Lower lobe of right lung (tissue), 2 donors: ENCODE measurements around the gene TWF2. TPM values are rescaled to one million over a fixed set of nuclear protein-coding genes. Genes with fewer than 3 reads are reported as not detected.

Experiments
- ATAC-seq, 2 donors: fragments of 200-7000 bp; cut with Tn5 transposase; one replicate each; pipeline ENCODE4 v1.9.1; 2020 to 2022; ENCODE audit warnings: mild to moderate bottlenecking in 2 of 2, moderate library complexity in 2 of 2
- DNase-seq: peaks from one replicate; pipeline ENCODE4 v3.0.0-alpha.2; 2020
- H3K27ac ChIP-seq: fragments of 200-600 bp; one replicate; pipeline ENCODE4 v1.8.0; 2022
- H3K27me3 ChIP-seq: fragments of 200-600 bp; one replicate; pipeline ENCODE4 v1.8.0; 2022; ENCODE audit warnings: low read depth
- H3K36me3 ChIP-seq: fragments of 200-600 bp; one replicate; pipeline ENCODE4 v1.8.0; 2022; ENCODE audit warnings: mild to moderate bottlenecking
- H3K4me1 ChIP-seq: fragments of 200-600 bp; one replicate; pipeline ENCODE4 v1.8.0; 2022
- H3K4me3 ChIP-seq: fragments of 200-600 bp; one replicate; pipeline ENCODE4 v1.8.0; 2022; ENCODE audit warnings: mild to moderate bottlenecking
- H3K9me3 ChIP-seq: fragments of 200-600 bp; one replicate; pipeline ENCODE4 v1.8.0; 2022
- CTCF ChIP-seq: fragments of 200-600 bp; IDR thresholded peaks from one replicate; pipeline ENCODE4 v1.8.0; 2022; ENCODE audit warnings: antibody characterized with exemption, mild to moderate bottlenecking
- intact Hi-C: fragments of 100-400 bp; cut with DNase I; formaldehyde crosslinking; loops from one replicate; pipeline ENCODE4 v1.11.0; 2022
- total RNA-seq: library from RNA; stranded (reverse); fragmentation: NEBNext Ultra II Directional; extraction: Animal tissue kit (Norgen Biotek cat#: 25700); gene quantifications from one replicate; pipeline ENCODE4 v1.2.1, GENCODE V29; 2021
- donor health status: DM: no; HTN: yes; CAD: no; lungs with severe emphysema.

Gene TWF2
- total RNA-seq, 1 donor from 2014 or later: 62.2 TPM

GRCh38 chr3:52228266-52228665 is 10.7 kb downstream of the TWF2 start:
- no peak for TF ChIP-seq CTCF
- intact Hi-C loops: no loop called here
- no peak for ATAC-seq

GRCh38 chr3:52227766-52228165 is 11.2 kb downstream of the TWF2 start:
- no peak for DNase-seq
- peaks cover 13% of the 10 kb centered on the region for H3K4me1 ChIP-seq
- H3K9me3 ChIP-seq: no peaks in the 10 kb centered on the region
- no peak overlapping the region for H3K27ac ChIP-seq
- no peak for TF ChIP-seq CTCF
- no peak for ATAC-seq
- H3K27me3 ChIP-seq: no peaks in the 10 kb centered on the region
- H3K4me3 ChIP-seq: no peak overlapping the region
- intact Hi-C loops: no loop called here
- peaks cover 53% of the 10 kb centered on the region for H3K36me3 ChIP-seq

More at GRCh38 chr3:52228266-52228665, 10.7 kb downstream of the TWF2 start:
- H3K4me1 ChIP-seq: peaks cover 13% of the 10 kb centered on the region
- H3K4me3 ChIP-seq: no peak overlapping the region
- no peaks in the 10 kb centered on the region for H3K9me3 ChIP-seq
- H3K36me3 ChIP-seq: peaks cover 58% of the 10 kb centered on the region
- no peak for DNase-seq
- H3K27me3 ChIP-seq: no peaks in the 10 kb centered on the region
- no peak overlapping the region for H3K27ac ChIP-seq

- DNase-seq: no peak
- Histone ChIP-seq H3K27me3 (no peaks in the 10 kb centered on the region), H3K27ac (no peak overlapping the region), H3K9me3 (no peaks in the 10 kb centered on the region), H3K4me3 (no peak overlapping the region), H3K4me1 (peaks cover 10% of the 10 kb centered on the region), H3K36me3 (peaks cover 47% of the 10 kb centered on the region)
- TF ChIP-seq CTCF: no peak
- intact Hi-C loops: no loop called here
- no peak for ATAC-seq
Observed at GRCh38 chr3:52227117-52227516, 11.8 kb downstream of the TWF2 start.

- TF ChIP-seq CTCF: no peak
- Histone ChIP-seq H3K27me3 (no peaks in the 10 kb centered on the region), H3K4me3 (no peak overlapping the region), H3K9me3 (no peaks in the 10 kb centered on the region), H3K4me1 (peaks cover 10% of the 10 kb centered on the region), H3K36me3 (peaks cover 39% of the 10 kb centered on the region), H3K27ac (peak overlapping the region; percentile 18)
- no peak for ATAC-seq
- no peak for DNase-seq
- intact Hi-C loops: no loop called here
Observed at GRCh38 chr3:52226229-52226817, 12.6 kb downstream of the TWF2 start.

GRCh38 chr3:52225452-52226228 is 13.3 kb downstream of the TWF2 start, which contains the start of gene TLR9:
Gene TLR9, minus strand, starts transcription at chr3:52225645. Its CDS starts 116 bp downstream, at chr3:52225529.
- H3K36me3 ChIP-seq: peaks cover 32% of the 10 kb centered on the region
- H3K9me3 ChIP-seq: no peaks in the 10 kb centered on the region
- H3K27ac ChIP-seq: peak within 1 kb of the TSS; percentile 18
- no peak within 1 kb of the TSS for H3K4me3 ChIP-seq
- peaks cover 14% of the 10 kb centered on the region for H3K4me1 ChIP-seq
- ATAC-seq: peak in 1 of 2 donors; percentile 24
- TF ChIP-seq CTCF: no peak
- DNase-seq: no peak
- intact Hi-C loops: no loop called here
- H3K27me3 ChIP-seq: no peaks in the 10 kb centered on the region
